Neural cell (in vitro differentiated cells): ENCODE measurements around the gene UBASH3B. TPM values are rescaled to one million over a fixed set of nuclear protein-coding genes. Genes with fewer than 3 reads are reported as not detected.

ENCODE experiments used
- H2AFZ ChIP-seq: fragments of 200-600, 300-800 bp; sonication (generic), shearing (Covaris generic); 2 replicates; pipeline ENCODE4 v1.6.0; 2014; ENCODE audit warnings: low read depth, mild to moderate bottlenecking, antibody characterized with exemption, low read length, moderate library complexity
- H3F3A ChIP-seq: fragments of 200-600 bp; shearing (Covaris generic); 2 replicates; pipeline ENCODE4 v1.6.1; 2016; ENCODE audit warnings: mild to moderate bottlenecking, moderate library complexity, mixed read lengths, antibody characterized with exemption, low read length; ENCODE audit not compliant: insufficient read depth, poor library complexity, severe bottlenecking
- H3K27ac ChIP-seq: fragments of 200-600, 300-800 bp; sonication (generic), shearing (Covaris generic); 2 replicates; pipeline ENCODE4 v1.5.1; 2014; ENCODE audit warnings: mild to moderate bottlenecking, low read length, moderate library complexity
- H3K27me3 ChIP-seq: fragments of 300-800, 200-600 bp; sonication (generic), shearing (Covaris generic); 2 replicates; pipeline ENCODE4 v1.6.0; 2014; ENCODE audit warnings: mild to moderate bottlenecking, low read depth, low read length, moderate library complexity; ENCODE audit not compliant: insufficient read depth
- H3K36me3 ChIP-seq: fragments of 300-800, 200-600 bp; sonication (generic), shearing (Covaris generic); 2 replicates; pipeline ENCODE4 v1.5.1; 2014; ENCODE audit warnings: mild to moderate bottlenecking, antibody characterized with exemption, low read length, moderate library complexity; ENCODE audit not compliant: insufficient read depth
- H3K4me2 ChIP-seq: fragments of 300-800, 200-600 bp; sonication (generic), shearing (Covaris generic); 2 replicates; pipeline ENCODE4 v1.6.0; 2014; ENCODE audit warnings: mild to moderate bottlenecking, low read length
- H3K4me3 ChIP-seq: fragments of 300-800, 200-600 bp; sonication (generic), shearing (Covaris generic); 2 replicates; pipeline ENCODE4 v1.5.1; 2014; ENCODE audit warnings: mild to moderate bottlenecking, low read length, moderate library complexity
- H3K79me2 ChIP-seq: fragments of 200-600 bp; shearing (Covaris generic); replicated peaks from 2 replicates; pipeline ENCODE4 v1.6.0; 2014; ENCODE audit warnings: mild to moderate bottlenecking, low read length, moderate library complexity; ENCODE audit not compliant: insufficient read depth
- H3K9ac ChIP-seq: fragments of 300-800, 200-600 bp; sonication (generic), shearing (Covaris generic); 2 replicates; pipeline ENCODE4 v1.6.1; 2016; ENCODE audit warnings: mild to moderate bottlenecking, low read length, mixed read lengths
- H3K9me2 ChIP-seq: fragments of 200-600 bp; shearing (Covaris generic); 2 replicates; pipeline ENCODE4 v1.6.1; 2016; ENCODE audit warnings: mild to moderate bottlenecking, low read length, mixed read lengths; ENCODE audit not compliant: insufficient read depth
- H3K9me3 ChIP-seq: fragments of 200-600, 300-800 bp; sonication (generic), shearing (Covaris generic); 2 replicates; pipeline ENCODE4 v1.6.1; 2016; ENCODE audit warnings: mild to moderate bottlenecking, mixed run types, low read length, moderate library complexity, mixed read lengths
- H4K20me1 ChIP-seq: fragments of 200-600 bp; shearing (Covaris generic); 2 replicates; pipeline ENCODE4 v1.6.1; 2016; ENCODE audit warnings: mild to moderate bottlenecking, mixed run types; ENCODE audit not compliant: insufficient read depth
- CTCF ChIP-seq: fragments of 450-650 bp; IDR thresholded peaks from 2 replicates; pipeline ENCODE4 v1.5.1; 2014; ENCODE audit warnings: antibody characterized with exemption, mild to moderate bottlenecking, moderate library complexity; ENCODE audit not compliant: poor library complexity, severe bottlenecking
- EP300 ChIP-seq: fragments of 450-650 bp; conservative IDR thresholded peaks from 2 replicates; pipeline ENCODE4 v1.6.1; 2014; ENCODE audit warnings: antibody characterized with exemption, mild to moderate bottlenecking, moderate library complexity; ENCODE audit not compliant: poor library complexity, severe bottlenecking
- EZH2 ChIP-seq: fragments of 200-600, 300-800 bp; shearing (Covaris generic), sonication (generic); IDR thresholded peaks from 2 replicates; pipeline ENCODE4 v1.6.1; 2014; ENCODE audit warnings: antibody characterized with exemption, low read length, borderline replicate concordance, mild to moderate bottlenecking; ENCODE audit not compliant: insufficient read depth, poor library complexity, severe bottlenecking
- MXI1 ChIP-seq: fragments of 450-650 bp; conservative IDR thresholded peaks from 2 replicates; pipeline ENCODE4 v1.6.1; 2014; ENCODE audit warnings: antibody characterized with exemption, mild to moderate bottlenecking; ENCODE audit not compliant: poor library complexity, severe bottlenecking
- POLR2AphosphoS5 ChIP-seq: IDR thresholded peaks from 2 replicates; pipeline ENCODE4 v1.6.1; 2012
- RAD21 ChIP-seq: fragments of 450-650 bp; conservative IDR thresholded peaks from 2 replicates; pipeline ENCODE4 v1.6.1; 2014; ENCODE audit warnings: antibody characterized with exemption, mild to moderate bottlenecking, moderate library complexity
- SMC3 ChIP-seq: fragments of 450-650 bp; conservative IDR thresholded peaks from 2 replicates; pipeline ENCODE4 v1.6.1; 2014; ENCODE audit warnings: antibody characterized with exemption, mild to moderate bottlenecking, moderate library complexity; ENCODE audit not compliant: poor library complexity
- TAF1 ChIP-seq: IDR thresholded peaks from 2 replicates; pipeline ENCODE4 v1.6.1; 2012; ENCODE audit warnings: low read depth
- polyA plus RNA-seq: library from polyadenylated mRNA; depleted of rRNA; stranded (reverse); fragments of >200 nt; gene quantifications from 2 replicates; pipeline ENCODE4 v1.2.3, GENCODE V29; 2014
- TF ChIP-seq, protein P1 (sequence below): IDR thresholded peaks from 2 replicates; pipeline ENCODE4 v1.6.1; 2012; ENCODE audit warnings: borderline replicate concordance

UBASH3B gene
- polyA plus RNA-seq, 1 donor from 2014 or later: 4.2 TPM

DNA sequence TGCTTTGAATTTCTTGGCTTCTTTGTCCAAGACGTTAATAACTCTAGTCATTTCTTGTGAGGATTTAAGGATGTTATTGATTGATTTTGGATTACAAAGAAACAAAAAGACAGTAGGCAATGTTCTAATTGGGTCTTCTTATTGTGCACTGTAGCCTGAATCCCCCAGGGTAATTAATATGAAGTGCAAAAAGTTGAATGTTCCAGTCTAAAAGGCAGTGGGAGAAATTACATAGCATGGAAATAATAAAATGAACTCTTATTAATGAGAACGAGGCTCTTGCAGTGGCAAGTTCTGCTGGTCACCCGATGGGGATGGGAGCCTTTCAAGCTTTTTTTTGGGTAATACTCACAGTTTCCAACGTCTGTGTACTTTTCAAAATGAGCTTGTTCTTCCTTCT, 45.6 kb downstream of the UBASH3B start:
- H3K9me3 ChIP-seq: no peaks in the 10 kb centered on the region
- H3K9me2 ChIP-seq: no peaks in the 10 kb centered on the region
- no peaks in the 10 kb centered on the region for H3K79me2 ChIP-seq
- no peaks in the 10 kb centered on the region for H4K20me1 ChIP-seq
- no peak for TF ChIP-seq EP300
- TF ChIP-seq, protein P1, sequence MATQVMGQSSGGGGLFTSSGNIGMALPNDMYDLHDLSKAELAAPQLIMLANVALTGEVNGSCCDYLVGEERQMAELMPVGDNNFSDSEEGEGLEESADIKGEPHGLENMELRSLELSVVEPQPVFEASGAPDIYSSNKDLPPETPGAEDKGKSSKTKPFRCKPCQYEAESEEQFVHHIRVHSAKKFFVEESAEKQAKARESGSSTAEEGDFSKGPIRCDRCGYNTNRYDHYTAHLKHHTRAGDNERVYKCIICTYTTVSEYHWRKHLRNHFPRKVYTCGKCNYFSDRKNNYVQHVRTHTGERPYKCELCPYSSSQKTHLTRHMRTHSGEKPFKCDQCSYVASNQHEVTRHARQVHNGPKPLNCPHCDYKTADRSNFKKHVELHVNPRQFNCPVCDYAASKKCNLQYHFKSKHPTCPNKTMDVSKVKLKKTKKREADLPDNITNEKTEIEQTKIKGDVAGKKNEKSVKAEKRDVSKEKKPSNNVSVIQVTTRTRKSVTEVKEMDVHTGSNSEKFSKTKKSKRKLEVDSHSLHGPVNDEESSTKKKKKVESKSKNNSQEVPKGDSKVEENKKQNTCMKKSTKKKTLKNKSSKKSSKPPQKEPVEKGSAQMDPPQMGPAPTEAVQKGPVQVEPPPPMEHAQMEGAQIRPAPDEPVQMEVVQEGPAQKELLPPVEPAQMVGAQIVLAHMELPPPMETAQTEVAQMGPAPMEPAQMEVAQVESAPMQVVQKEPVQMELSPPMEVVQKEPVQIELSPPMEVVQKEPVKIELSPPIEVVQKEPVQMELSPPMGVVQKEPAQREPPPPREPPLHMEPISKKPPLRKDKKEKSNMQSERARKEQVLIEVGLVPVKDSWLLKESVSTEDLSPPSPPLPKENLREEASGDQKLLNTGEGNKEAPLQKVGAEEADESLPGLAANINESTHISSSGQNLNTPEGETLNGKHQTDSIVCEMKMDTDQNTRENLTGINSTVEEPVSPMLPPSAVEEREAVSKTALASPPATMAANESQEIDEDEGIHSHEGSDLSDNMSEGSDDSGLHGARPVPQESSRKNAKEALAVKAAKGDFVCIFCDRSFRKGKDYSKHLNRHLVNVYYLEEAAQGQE: no peak
- no peak for TF ChIP-seq CTCF
- no peak for TF ChIP-seq RAD21
- TF ChIP-seq POLR2AphosphoS5: no peak
- TF ChIP-seq SMC3: no peak
- no peak for TF ChIP-seq EZH2
- no peak for TF ChIP-seq TAF1
- no peak for TF ChIP-seq MXI1
- H3K27ac ChIP-seq: no peak overlapping the region
- H3K27me3 ChIP-seq: no peaks in the 10 kb centered on the region
- H3K4me2 ChIP-seq: no peak overlapping the region
- no peak overlapping the region for H3K9ac ChIP-seq
- H3F3A ChIP-seq: no peaks in the 10 kb centered on the region
- H3K36me3 ChIP-seq: no peaks in the 10 kb centered on the region
- H3K4me3 ChIP-seq: no peak overlapping the region
- H2AFZ ChIP-seq: no peak overlapping the region

DNA sequence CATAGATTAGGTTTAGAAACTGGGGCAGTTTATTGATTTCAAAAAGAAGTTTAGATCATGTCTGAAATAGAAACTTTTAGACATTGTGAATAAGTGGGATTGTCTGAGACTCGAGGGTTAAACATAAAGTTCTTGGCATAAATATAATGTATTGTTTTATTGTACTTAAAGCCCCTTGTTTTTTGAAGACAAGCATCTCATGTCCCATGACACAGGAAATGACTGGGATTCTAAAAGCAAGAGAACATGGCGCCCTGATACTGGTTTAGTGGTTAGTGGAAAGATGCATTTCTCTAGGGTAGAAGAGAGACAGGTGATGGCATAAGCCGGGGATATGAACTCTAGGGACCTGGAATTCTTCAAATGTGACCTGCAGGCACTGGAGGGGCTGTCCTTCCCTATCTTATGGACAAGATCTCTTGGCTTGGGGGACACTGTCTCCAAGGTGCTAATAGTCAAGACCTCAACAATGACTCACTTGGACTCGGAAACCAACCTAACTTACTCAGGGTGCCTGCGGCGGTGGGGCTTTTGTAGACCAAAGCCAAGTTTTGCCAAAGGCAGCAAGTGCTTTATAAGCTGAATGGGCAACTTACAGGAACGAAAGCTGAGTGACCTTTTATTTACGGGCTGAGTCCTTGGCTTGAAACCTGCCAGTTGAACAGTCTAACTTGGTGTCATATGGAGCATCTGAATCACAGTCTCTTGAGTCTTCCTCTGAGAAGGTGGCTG, 48.2 kb downstream of the UBASH3B start:
- no peaks in the 10 kb centered on the region for H3K9me3 ChIP-seq
- no peaks in the 10 kb centered on the region for H3F3A ChIP-seq
- no peak overlapping the region for H2AFZ ChIP-seq
- H3K36me3 ChIP-seq: no peaks in the 10 kb centered on the region
- H3K79me2 ChIP-seq: no peaks in the 10 kb centered on the region
- no peaks in the 10 kb centered on the region for H3K27me3 ChIP-seq
- H3K4me2 ChIP-seq: no peak overlapping the region
- no peak overlapping the region for H3K27ac ChIP-seq
- no peak overlapping the region for H3K4me3 ChIP-seq
- no peak for TF ChIP-seq EZH2
- TF ChIP-seq RAD21: no peak
- TF ChIP-seq, protein P1: no peak
- no peak for TF ChIP-seq EP300
- no peak for TF ChIP-seq CTCF
- TF ChIP-seq TAF1: no peak
- TF ChIP-seq SMC3: no peak
- no peak for TF ChIP-seq MXI1
- TF ChIP-seq POLR2AphosphoS5: no peak
- H3K9ac ChIP-seq: no peak overlapping the region
- no peaks in the 10 kb centered on the region for H4K20me1 ChIP-seq
- no peaks in the 10 kb centered on the region for H3K9me2 ChIP-seq
